HEK293 (cell line): ENCODE results near the gene RPP30.

Source experiments
- CTCF ChIA-PET: fragments of 350-600 bp; formaldehyde crosslinking; extraction: SDS; loops from one replicate; lab custom pipeline; 2021; ENCODE audit warnings: antibody characterized with exemption; lab: Yijun Ruan, JAX
- POLR2A ChIA-PET: fragments of 300-600 bp; formaldehyde crosslinking; extraction: SDS; loops from one replicate; lab custom pipeline; 2020; ENCODE audit warnings: antibody characterized with exemption, inconsistent platforms; lab: Yijun Ruan, JAX
- H3K27ac ChIP-seq: fragments of 200-500 bp; sonication (Bioruptor generic); 2 replicates; pipeline ENCODE4 v1.5.1; 2014; ENCODE audit warnings: low read depth, low read length, control low read depth, inconsistent platforms; ENCODE audit errors: extremely low read depth
- H3K36me3 ChIP-seq, 2 experiments: fragments of 200-500 bp in 1 of 2; sonication (Bioruptor generic) in 1 of 2; 1 replicate in 1 of 2; 2 replicates in 1 of 2; pipeline ENCODE4 v1.5.1; 2014 to 2017; ENCODE audit warnings: inconsistent platforms in 2 of 2, low read length in 2 of 2; ENCODE audit not compliant: control insufficient read depth in 2 of 2, insufficient read depth in 1 of 2
- H3K4me1 ChIP-seq: fragments of 200-500 bp; sonication (Bioruptor generic); 2 replicates; pipeline ENCODE4 v1.5.1; 2014; ENCODE audit warnings: mild to moderate bottlenecking, low read length, inconsistent platforms; ENCODE audit not compliant: control insufficient read depth, insufficient read depth
- H3K4me3 ChIP-seq: 2 replicates; pipeline ENCODE4 v1.5.1; 2011; ENCODE audit warnings: low read depth, mild to moderate bottlenecking, control low read depth, low read length, moderate library complexity
- H3K9me3 ChIP-seq: fragments of 200-500 bp; sonication (Bioruptor generic); 2 replicates; pipeline ENCODE4 v1.5.1; 2014; ENCODE audit warnings: low read depth, low read length, inconsistent platforms; ENCODE audit not compliant: control insufficient read depth, insufficient read depth
- HOXD13 ChIP-seq: sonication (generic); formaldehyde crosslinking; IDR thresholded peaks from 2 replicates; pipeline ENCODE4 v1.8.0; 2022; ENCODE audit warnings: missing genetic modification reagents, borderline replicate concordance
- KLF10 ChIP-seq: fragments of 450-650 bp; IDR thresholded peaks from 2 replicates; pipeline ENCODE4 v1.5.1; 2018; ENCODE audit warnings: missing biosample characterization, mild to moderate bottlenecking, missing genetic modification characterization
- MYNN ChIP-seq: fragments of 450-650 bp; formaldehyde crosslinking; IDR thresholded peaks from 2 replicates; pipeline ENCODE4 v1.5.1; 2016; ENCODE audit warnings: missing biosample characterization, missing genetic modification characterization, borderline replicate concordance
- PRDM1 ChIP-seq: fragments of 450-650 bp; formaldehyde crosslinking; IDR thresholded peaks from 2 replicates; pipeline ENCODE4; 2016; ENCODE audit warnings: missing biosample characterization, missing genetic modification characterization
- YY2 ChIP-seq: fragments of 450-650 bp; formaldehyde crosslinking; IDR thresholded peaks from 2 replicates; pipeline ENCODE4 v1.5.1; 2016; ENCODE audit warnings: missing biosample characterization, missing genetic modification characterization
- ZBTB21 ChIP-seq: fragments of 450-650 bp; formaldehyde crosslinking; IDR thresholded peaks from 2 replicates; pipeline ENCODE4 v1.5.1; 2017; ENCODE audit warnings: missing biosample characterization, missing genetic modification characterization
- ZBTB7A ChIP-seq: fragments of 450-650 bp; formaldehyde crosslinking; IDR thresholded peaks from 2 replicates; pipeline ENCODE4 v1.5.1; 2016; ENCODE audit warnings: low read depth, missing biosample characterization, missing genetic modification characterization
- ZNF132 ChIP-seq: fragments of 450-650 bp; formaldehyde crosslinking; IDR thresholded peaks from 2 replicates; pipeline ENCODE4 v1.5.1; 2017; ENCODE audit warnings: missing biosample characterization, missing genetic modification characterization, borderline replicate concordance
- ZNF155 ChIP-seq: fragments of 450-650 bp; formaldehyde crosslinking; IDR thresholded peaks from 2 replicates; pipeline ENCODE4 v1.5.1; 2016; ENCODE audit warnings: missing biosample characterization, missing genetic modification characterization
- ZNF175 ChIP-seq: fragments of 450-650 bp; formaldehyde crosslinking; IDR thresholded peaks from 2 replicates; pipeline ENCODE4 v1.5.1; 2016; ENCODE audit warnings: missing biosample characterization, missing genetic modification characterization
- ZNF354C ChIP-seq: fragments of 450-650 bp; formaldehyde crosslinking; IDR thresholded peaks from 2 replicates; pipeline ENCODE4 v1.5.1; 2016; ENCODE audit warnings: missing biosample characterization, missing genetic modification characterization, low read depth, borderline replicate concordance
- ZNF530 ChIP-seq: fragments of 450-650 bp; formaldehyde crosslinking; IDR thresholded peaks from 2 replicates; pipeline ENCODE4 v1.5.1; 2016; ENCODE audit warnings: low read depth, missing biosample characterization, missing genetic modification characterization
- ZNF658 ChIP-seq: fragments of 450-650 bp; formaldehyde crosslinking; IDR thresholded peaks from 2 replicates; pipeline ENCODE4; 2016; ENCODE audit warnings: missing biosample characterization, missing genetic modification characterization
- ZNF707 ChIP-seq: fragments of 450-650 bp; formaldehyde crosslinking; IDR thresholded peaks from 2 replicates; pipeline ENCODE4 v1.5.1; 2016; ENCODE audit warnings: missing biosample characterization, missing genetic modification characterization
- ZSCAN23 ChIP-seq: fragments of 450-650 bp; formaldehyde crosslinking; IDR thresholded peaks from 2 replicates; pipeline ENCODE4 v1.5.1; 2016; ENCODE audit warnings: missing biosample characterization, missing genetic modification characterization
- TF ChIP-seq, protein P1 (sequence below): fragments of 450-650 bp; formaldehyde crosslinking; IDR thresholded peaks from 2 replicates; pipeline ENCODE4 v1.5.1; 2016; ENCODE audit warnings: missing biosample characterization, missing genetic modification characterization, borderline replicate concordance
- TF ChIP-seq, protein P2 (sequence below): fragments of 450-650 bp; formaldehyde crosslinking; IDR thresholded peaks from 2 replicates; pipeline ENCODE4 v1.5.1; 2016; ENCODE audit warnings: missing biosample characterization, missing genetic modification characterization
- TF ChIP-seq, protein P3 (sequence below): fragments of 450-650 bp; formaldehyde crosslinking; IDR thresholded peaks from 2 replicates; pipeline ENCODE4; 2016; ENCODE audit warnings: missing biosample characterization, missing genetic modification characterization
- TF ChIP-seq, protein P4 (sequence below): fragments of 450-650 bp; formaldehyde crosslinking; IDR thresholded peaks from 2 replicates; pipeline ENCODE4 v1.5.1; 2016; ENCODE audit warnings: missing biosample characterization, missing genetic modification characterization, low read depth

The RPP30 gene

DNA sequence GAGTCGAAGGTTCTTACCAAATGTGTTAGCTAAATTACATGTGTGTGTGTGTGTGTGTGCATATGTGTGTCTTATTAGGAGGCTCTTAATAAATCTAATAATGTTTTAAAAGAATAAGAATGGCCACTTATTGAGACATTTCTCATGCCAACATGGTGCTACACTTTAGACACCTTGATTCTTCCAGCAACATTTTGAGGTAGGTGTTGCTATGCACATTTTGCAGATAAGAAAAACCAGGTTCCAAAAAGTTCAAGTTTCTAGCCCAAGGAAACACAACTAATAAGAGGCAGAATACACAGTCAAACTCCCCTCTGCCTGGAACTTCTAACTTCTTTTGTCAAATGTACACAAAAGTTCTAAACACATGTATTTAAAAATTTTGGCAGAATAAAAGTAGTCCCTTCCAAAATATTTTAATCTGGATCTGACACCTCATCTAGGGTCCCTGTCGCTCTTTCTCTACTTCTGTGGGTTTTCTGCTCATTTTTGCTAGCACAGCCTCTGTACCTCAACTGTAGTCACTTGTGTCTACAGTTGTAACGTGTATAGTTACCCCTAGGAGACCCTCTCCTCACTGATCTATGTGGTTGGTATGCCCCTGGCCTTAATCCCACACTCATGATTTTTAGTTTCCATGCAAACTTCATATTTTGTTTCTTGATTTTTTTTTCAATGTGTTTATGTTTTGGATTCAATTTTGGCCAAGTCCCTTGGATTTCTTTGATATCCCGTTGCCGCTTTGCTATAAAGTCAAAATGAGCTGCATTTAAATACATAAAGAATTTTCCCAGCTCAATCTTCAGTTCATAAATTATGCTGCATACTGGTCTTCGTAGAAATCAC, 44.8 kb downstream of the RPP30 start (continued):
- TF ChIP-seq, protein P1, sequence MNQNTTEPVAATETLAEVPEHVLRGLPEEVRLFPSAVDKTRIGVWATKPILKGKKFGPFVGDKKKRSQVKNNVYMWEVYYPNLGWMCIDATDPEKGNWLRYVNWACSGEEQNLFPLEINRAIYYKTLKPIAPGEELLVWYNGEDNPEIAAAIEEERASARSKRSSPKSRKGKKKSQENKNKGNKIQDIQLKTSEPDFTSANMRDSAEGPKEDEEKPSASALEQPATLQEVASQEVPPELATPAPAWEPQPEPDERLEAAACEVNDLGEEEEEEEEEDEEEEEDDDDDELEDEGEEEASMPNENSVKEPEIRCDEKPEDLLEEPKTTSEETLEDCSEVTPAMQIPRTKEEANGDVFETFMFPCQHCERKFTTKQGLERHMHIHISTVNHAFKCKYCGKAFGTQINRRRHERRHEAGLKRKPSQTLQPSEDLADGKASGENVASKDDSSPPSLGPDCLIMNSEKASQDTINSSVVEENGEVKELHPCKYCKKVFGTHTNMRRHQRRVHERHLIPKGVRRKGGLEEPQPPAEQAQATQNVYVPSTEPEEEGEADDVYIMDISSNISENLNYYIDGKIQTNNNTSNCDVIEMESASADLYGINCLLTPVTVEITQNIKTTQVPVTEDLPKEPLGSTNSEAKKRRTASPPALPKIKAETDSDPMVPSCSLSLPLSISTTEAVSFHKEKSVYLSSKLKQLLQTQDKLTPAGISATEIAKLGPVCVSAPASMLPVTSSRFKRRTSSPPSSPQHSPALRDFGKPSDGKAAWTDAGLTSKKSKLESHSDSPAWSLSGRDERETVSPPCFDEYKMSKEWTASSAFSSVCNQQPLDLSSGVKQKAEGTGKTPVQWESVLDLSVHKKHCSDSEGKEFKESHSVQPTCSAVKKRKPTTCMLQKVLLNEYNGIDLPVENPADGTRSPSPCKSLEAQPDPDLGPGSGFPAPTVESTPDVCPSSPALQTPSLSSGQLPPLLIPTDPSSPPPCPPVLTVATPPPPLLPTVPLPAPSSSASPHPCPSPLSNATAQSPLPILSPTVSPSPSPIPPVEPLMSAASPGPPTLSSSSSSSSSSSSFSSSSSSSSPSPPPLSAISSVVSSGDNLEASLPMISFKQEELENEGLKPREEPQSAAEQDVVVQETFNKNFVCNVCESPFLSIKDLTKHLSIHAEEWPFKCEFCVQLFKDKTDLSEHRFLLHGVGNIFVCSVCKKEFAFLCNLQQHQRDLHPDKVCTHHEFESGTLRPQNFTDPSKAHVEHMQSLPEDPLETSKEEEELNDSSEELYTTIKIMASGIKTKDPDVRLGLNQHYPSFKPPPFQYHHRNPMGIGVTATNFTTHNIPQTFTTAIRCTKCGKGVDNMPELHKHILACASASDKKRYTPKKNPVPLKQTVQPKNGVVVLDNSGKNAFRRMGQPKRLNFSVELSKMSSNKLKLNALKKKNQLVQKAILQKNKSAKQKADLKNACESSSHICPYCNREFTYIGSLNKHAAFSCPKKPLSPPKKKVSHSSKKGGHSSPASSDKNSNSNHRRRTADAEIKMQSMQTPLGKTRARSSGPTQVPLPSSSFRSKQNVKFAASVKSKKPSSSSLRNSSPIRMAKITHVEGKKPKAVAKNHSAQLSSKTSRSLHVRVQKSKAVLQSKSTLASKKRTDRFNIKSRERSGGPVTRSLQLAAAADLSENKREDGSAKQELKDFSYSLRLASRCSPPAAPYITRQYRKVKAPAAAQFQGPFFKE (tag by site-specific recombination): no peak
- TF ChIP-seq, protein P2, sequence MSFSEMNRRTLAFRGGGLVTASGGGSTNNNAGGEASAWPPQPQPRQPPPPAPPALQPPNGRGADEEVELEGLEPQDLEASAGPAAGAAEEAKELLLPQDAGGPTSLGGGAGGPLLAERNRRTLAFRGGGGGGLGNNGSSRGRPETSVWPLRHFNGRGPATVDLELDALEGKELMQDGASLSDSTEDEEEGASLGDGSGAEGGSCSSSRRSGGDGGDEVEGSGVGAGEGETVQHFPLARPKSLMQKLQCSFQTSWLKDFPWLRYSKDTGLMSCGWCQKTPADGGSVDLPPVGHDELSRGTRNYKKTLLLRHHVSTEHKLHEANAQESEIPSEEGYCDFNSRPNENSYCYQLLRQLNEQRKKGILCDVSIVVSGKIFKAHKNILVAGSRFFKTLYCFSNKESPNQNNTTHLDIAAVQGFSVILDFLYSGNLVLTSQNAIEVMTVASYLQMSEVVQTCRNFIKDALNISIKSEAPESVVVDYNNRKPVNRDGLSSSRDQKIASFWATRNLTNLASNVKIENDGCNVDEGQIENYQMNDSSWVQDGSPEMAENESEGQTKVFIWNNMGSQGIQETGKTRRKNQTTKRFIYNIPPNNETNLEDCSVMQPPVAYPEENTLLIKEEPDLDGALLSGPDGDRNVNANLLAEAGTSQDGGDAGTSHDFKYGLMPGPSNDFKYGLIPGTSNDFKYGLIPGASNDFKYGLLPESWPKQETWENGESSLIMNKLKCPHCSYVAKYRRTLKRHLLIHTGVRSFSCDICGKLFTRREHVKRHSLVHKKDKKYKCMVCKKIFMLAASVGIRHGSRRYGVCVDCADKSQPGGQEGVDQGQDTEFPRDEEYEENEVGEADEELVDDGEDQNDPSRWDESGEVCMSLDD: no peak
- TF ChIP-seq, protein P3, sequence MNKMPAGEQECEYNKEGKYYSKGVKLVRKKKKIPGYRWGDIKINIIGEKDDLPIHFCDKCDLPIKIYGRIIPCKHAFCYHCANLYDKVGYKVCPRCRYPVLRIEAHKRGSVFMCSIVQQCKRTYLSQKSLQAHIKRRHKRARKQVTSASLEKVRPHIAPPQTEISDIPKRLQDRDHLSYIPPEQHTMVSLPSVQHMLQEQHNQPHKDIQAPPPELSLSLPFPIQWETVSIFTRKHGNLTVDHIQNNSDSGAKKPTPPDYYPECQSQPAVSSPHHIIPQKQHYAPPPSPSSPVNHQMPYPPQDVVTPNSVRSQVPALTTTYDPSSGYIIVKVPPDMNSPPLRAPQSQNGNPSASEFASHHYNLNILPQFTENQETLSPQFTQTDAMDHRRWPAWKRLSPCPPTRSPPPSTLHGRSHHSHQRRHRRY (tag by site-specific recombination): no peak
- TF ChIP-seq, all 188 proteins: peak for 0

DNA sequence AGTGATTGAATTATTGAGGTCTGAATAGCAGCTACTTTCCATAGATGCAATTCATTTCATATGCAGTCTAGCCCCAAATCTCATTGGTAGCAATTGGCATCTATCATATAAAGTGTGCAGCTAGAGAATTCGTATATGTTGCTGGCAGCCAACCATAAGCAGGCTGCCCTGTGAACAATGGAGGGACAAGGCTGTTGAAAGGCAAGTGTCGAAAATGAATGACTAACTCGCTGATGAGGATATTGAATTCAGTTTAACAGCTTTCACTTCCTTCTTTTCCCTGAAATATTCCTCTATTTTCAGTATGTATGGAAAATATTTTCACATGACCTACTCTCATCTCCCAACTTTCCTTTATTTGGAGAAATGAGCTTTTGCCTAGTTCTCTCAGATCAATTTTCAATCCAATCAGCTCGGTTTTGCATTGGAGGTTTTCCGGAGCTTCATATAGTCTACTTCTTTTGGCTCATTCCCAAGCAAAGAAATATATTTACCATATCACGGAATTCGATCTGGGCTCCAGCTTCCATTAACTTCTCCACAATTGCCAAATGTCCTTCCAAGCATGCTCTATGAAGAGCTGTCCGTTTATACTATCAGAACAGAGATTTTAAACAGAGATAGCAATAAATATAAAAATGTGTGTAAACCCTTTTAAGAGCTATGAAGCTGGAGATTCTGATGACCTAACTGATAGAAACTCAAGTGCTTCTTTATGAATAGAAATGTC, 45.6 kb downstream of the RPP30 start:
- TF ChIP-seq ZBTB7A (tag by site-specific recombination) (no peak), PRDM1 (0 out of 2 replicates have a peak, but pooled peaks have one; percentile 6)
- Histone ChIP-seq H3K4me3 (no peak overlapping the region), H3K9me3 (no peaks in the 10 kb centered on the region), H3K27ac (no peak overlapping the region), H3K36me3 (no peaks in the 10 kb centered on the region), H3K4me1 (peaks cover 6% of the 10 kb centered on the region; the same call in 1 of the 2 replicates)
- ChIA-PET POLR2A (interaction anchor here (1.0 kb wide), 1 partner anchor 245 kb away, joined by 5 read pairs; no protein-coding TSS in a partner anchor), CTCF (interaction anchor here (0.5 to 3.2 kb wide), 8 partner anchors 51 to 1677 kb away, joined by 3 to 13 read pairs (median 4); no protein-coding TSS in a partner anchor)

DNA sequence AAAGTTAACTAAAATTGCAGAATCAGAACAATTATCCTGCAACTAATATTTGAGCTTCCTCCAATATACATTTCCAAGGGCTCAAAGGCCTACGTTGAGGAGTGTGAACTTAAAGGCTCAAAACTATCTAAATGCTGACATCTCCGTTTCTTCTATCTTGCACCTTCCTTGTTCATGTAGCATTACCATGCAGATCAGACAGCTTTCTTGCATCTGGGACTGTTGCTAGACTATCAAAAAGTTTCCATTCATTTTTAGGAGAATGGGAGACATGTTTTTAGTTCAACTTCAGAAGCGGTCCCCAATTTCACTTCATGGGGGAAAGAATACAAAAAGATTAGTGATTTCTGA, 46.2 kb downstream of the RPP30 start:
- ChIA-PET CTCF (interaction anchor here (0.5 to 3.2 kb wide), 8 partner anchors 51 to 1677 kb away, joined by 3 to 13 read pairs (median 4); no protein-coding TSS in a partner anchor), POLR2A (no interaction called here)
- H3K4me1 ChIP-seq: peaks cover 6% of the 10 kb centered on the region; the same call in 1 of the 2 replicates
- H3K4me3 ChIP-seq: no peak overlapping the region
- H3K9me3 ChIP-seq: no peaks in the 10 kb centered on the region
- no peaks in the 10 kb centered on the region for H3K36me3 ChIP-seq
- H3K27ac ChIP-seq: no peak overlapping the region
- TF ChIP-seq ZNF175 (tag by site-specific recombination): no peak
- no peak for TF ChIP-seq MYNN (tag by site-specific recombination)
- no peak for TF ChIP-seq HOXD13 (CRISPR knock-in tag)
- TF ChIP-seq ZNF354C: no peak
- TF ChIP-seq ZSCAN23 (tag by site-specific recombination): no peak
- TF ChIP-seq ZNF132 (tag by site-specific recombination): no peak
- no peak for TF ChIP-seq ZNF155 (tag by site-specific recombination)
- TF ChIP-seq KLF10 (tag by site-specific recombination): no peak
- TF ChIP-seq ZNF658: no peak
- no peak for TF ChIP-seq ZBTB21 (tag by site-specific recombination)
- TF ChIP-seq ZNF530 (tag by site-specific recombination): no peak
- TF ChIP-seq, protein P4, sequence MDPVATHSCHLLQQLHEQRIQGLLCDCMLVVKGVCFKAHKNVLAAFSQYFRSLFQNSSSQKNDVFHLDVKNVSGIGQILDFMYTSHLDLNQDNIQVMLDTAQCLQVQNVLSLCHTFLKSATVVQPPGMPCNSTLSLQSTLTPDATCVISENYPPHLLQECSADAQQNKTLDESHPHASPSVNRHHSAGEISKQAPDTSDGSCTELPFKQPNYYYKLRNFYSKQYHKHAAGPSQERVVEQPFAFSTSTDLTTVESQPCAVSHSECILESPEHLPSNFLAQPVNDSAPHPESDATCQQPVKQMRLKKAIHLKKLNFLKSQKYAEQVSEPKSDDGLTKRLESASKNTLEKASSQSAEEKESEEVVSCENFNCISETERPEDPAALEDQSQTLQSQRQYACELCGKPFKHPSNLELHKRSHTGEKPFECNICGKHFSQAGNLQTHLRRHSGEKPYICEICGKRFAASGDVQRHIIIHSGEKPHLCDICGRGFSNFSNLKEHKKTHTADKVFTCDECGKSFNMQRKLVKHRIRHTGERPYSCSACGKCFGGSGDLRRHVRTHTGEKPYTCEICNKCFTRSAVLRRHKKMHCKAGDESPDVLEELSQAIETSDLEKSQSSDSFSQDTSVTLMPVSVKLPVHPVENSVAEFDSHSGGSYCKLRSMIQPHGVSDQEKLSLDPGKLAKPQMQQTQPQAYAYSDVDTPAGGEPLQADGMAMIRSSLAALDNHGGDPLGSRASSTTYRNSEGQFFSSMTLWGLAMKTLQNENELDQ (tag by site-specific recombination): no peak
- no peak for TF ChIP-seq YY2 (tag by site-specific recombination)
- TF ChIP-seq ZNF707 (tag by site-specific recombination): no peak
